C1 segment of cervical spinal cord (tissue), 14 donors: ENCODE measurements around the gene RPRD1A.
"Not testable (repeated sequence)": the region's sequence is repeated elsewhere in the genome, so short reads cannot be mapped to it uniquely, and the experiment has no call there.

Experiments
- DNase-seq, 14 donors: peaks; one replicate each; lab custom pipeline; 2025; lab: John Stamatoyannopoulos, UW

RPRD1A gene

GRCh38 chr18:35971661-35972196, 95.6 kb downstream of the RPRD1A start:
- DNase-seq: peak in 2 of 14 donors; percentile 52 to 63

GRCh38 chr18:35969676-35970075, 97.7 kb downstream of the RPRD1A start:
- no peak for DNase-seq

- DNase-seq: no peak
Observed at GRCh38 chr18:35968278-35968880, 99.0 kb downstream of the RPRD1A start.

GRCh38 chr18:35967866-35968265, 99.5 kb downstream of the RPRD1A start:
- DNase-seq: not testable (repeated sequence)

GRCh38 chr18:35964319-35964718, 103.0 kb downstream of the RPRD1A start:
- DNase-seq: peak in 1 of 14 donors; percentile 11

- DNase-seq: no peak
Observed at GRCh38 chr18:35962320-35962719, 105.0 kb downstream of the RPRD1A start.

- DNase-seq: no peak
Observed at GRCh38 chr18:35956226-35956625, 111.1 kb downstream of the RPRD1A start.

- no peak for DNase-seq
Observed at GRCh38 chr18:35953688-35954087, 113.7 kb downstream of the RPRD1A start.

- DNase-seq: no peak
Observed at GRCh38 chr18:35950628-35950982, 116.8 kb downstream of the RPRD1A start.

- peak in 11 of 14 donors; percentile 10 to 60 (median 28) for DNase-seq
Observed at GRCh38 chr18:35949903-35950627, 117.3 kb downstream of the RPRD1A start.

- DNase-seq: no peak
Observed at GRCh38 chr18:35949090-35949489, 118.3 kb downstream of the RPRD1A start.

GRCh38 chr18:35948080-35948479, 119.3 kb downstream of the RPRD1A start:
- no peak for DNase-seq

- no peak for DNase-seq
Observed at GRCh38 chr18:35942661-35943060, 124.7 kb downstream of the RPRD1A start.

GRCh38 chr18:35942133-35942532, 125.2 kb downstream of the RPRD1A start:
- no peak for DNase-seq

- DNase-seq: no peak
Observed at GRCh38 chr18:35941299-35941698, 126.1 kb downstream of the RPRD1A start.
